Neural cell (in vitro differentiated cells): ENCODE measurements around the gene ACTR6.

Source experiments
- CTCF ChIP-seq: fragments of 450-650 bp; IDR thresholded peaks from 2 replicates; pipeline ENCODE4 v1.5.1; 2014; ENCODE audit warnings: antibody characterized with exemption, mild to moderate bottlenecking, moderate library complexity; ENCODE audit not compliant: poor library complexity, severe bottlenecking
- EP300 ChIP-seq: fragments of 450-650 bp; conservative IDR thresholded peaks from 2 replicates; pipeline ENCODE4 v1.6.1; 2014; ENCODE audit warnings: antibody characterized with exemption, mild to moderate bottlenecking, moderate library complexity; ENCODE audit not compliant: poor library complexity, severe bottlenecking
- EZH2 ChIP-seq: fragments of 200-600, 300-800 bp; shearing (Covaris generic), sonication (generic); IDR thresholded peaks from 2 replicates; pipeline ENCODE4 v1.6.1; 2014; ENCODE audit warnings: antibody characterized with exemption, low read length, borderline replicate concordance, mild to moderate bottlenecking; ENCODE audit not compliant: insufficient read depth, poor library complexity, severe bottlenecking
- RAD21 ChIP-seq: fragments of 450-650 bp; conservative IDR thresholded peaks from 2 replicates; pipeline ENCODE4 v1.6.1; 2014; ENCODE audit warnings: antibody characterized with exemption, mild to moderate bottlenecking, moderate library complexity
- REST ChIP-seq: IDR thresholded peaks from 2 replicates; pipeline ENCODE4 v1.6.1; 2012; ENCODE audit warnings: borderline replicate concordance
- SMC3 ChIP-seq: fragments of 450-650 bp; conservative IDR thresholded peaks from 2 replicates; pipeline ENCODE4 v1.6.1; 2014; ENCODE audit warnings: antibody characterized with exemption, mild to moderate bottlenecking, moderate library complexity; ENCODE audit not compliant: poor library complexity

GRCh38 chr12:100164153-100164704 is 36.4 kb upstream of the ACTR6 start:
- TF ChIP-seq CTCF (no peak), RAD21 (no peak), EP300 (no peak), SMC3 (no peak), REST (peak; percentile 9), EZH2 (no peak)
